Ovary (tissue), 3 donors: Measurements from ENCODE around the gene PRTG.

Experiments
- EP300 ChIP-seq: sonication (generic); formaldehyde crosslinking; IDR thresholded peaks from one replicate; pipeline ENCODE4 v1.6.1; 2017; ENCODE audit warnings: antibody characterized with exemption
- TF ChIP-seq, protein P1 (sequence below), 3 donors: fragments of 450-650 bp in 2 of 3; fragments of 200-600 bp in 1 of 3; IDR thresholded peaks; one replicate each; pipeline versions ENCODE4 v1.5.1 to v1.8.0; 2016 to 2022; ENCODE audit warnings: antibody characterized with exemption in 3 of 3, mild to moderate bottlenecking in 1 of 3
- donor health status: DM: no; HTN: no; CAD: no.

DNA sequence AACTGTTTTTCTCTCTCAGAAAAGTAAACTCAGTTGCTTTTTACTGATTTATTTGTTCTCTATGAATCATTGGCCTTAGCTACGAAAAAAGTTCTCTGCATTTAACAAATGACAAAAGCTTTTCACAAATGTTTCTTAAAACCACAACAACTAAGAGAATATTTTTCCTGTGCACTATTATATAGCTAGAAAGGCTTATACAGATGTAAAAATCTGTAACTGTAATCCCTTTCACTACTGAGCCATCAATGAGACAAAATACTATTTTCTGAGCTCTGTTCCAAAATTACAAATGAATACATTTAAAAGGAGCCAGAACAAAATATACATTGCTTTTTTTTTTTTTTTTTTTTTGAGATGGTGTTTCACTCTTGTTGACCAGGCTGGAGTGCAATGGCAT lies 109.2 kb downstream of the PRTG start:
- TF ChIP-seq EP300: no peak
- TF ChIP-seq, protein P1, sequence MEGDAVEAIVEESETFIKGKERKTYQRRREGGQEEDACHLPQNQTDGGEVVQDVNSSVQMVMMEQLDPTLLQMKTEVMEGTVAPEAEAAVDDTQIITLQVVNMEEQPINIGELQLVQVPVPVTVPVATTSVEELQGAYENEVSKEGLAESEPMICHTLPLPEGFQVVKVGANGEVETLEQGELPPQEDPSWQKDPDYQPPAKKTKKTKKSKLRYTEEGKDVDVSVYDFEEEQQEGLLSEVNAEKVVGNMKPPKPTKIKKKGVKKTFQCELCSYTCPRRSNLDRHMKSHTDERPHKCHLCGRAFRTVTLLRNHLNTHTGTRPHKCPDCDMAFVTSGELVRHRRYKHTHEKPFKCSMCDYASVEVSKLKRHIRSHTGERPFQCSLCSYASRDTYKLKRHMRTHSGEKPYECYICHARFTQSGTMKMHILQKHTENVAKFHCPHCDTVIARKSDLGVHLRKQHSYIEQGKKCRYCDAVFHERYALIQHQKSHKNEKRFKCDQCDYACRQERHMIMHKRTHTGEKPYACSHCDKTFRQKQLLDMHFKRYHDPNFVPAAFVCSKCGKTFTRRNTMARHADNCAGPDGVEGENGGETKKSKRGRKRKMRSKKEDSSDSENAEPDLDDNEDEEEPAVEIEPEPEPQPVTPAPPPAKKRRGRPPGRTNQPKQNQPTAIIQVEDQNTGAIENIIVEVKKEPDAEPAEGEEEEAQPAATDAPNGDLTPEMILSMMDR (IDR thresholded peaks at IDR 0.05): no peak
